HepG2 (cell line): ENCODE results near the gene NRL. TPM values are rescaled to one million over a fixed set of nuclear protein-coding genes. Genes with fewer than 3 reads are reported as not detected.

Experiments
- BCLAF1 ChIP-seq: fragments of 450-650 bp; IDR thresholded peaks from 2 replicates; pipeline ENCODE4 v1.6.1; 2017; ENCODE audit warnings: mild to moderate bottlenecking
- CBX5 ChIP-seq: sonication (generic); formaldehyde crosslinking; IDR thresholded peaks from 2 replicates; pipeline ENCODE4 v1.4.0; 2020; ENCODE audit warnings: missing genetic modification reagents, borderline replicate concordance
- CC2D1A ChIP-seq: sonication (generic); formaldehyde crosslinking; IDR thresholded peaks from 2 replicates; pipeline ENCODE4 v1.8.1; 2023; ENCODE audit warnings: mild to moderate bottlenecking, missing genetic modification reagents
- DRAP1 ChIP-seq: IDR thresholded peaks from 2 replicates; pipeline ENCODE4 v1.6.1; 2016; ENCODE audit warnings: missing genetic modification reagents, missing compliant biosample characterization
- ETV5 ChIP-seq: IDR thresholded peaks from 2 replicates; pipeline ENCODE4 v1.6.1; 2018; ENCODE audit warnings: missing biosample characterization, missing genetic modification reagents, inconsistent platforms, borderline replicate concordance
- FOXA1 ChIP-seq, 2 experiments: fragments of 450-650 bp in 1 of 2; sonication (generic) in 1 of 2; formaldehyde crosslinking in 1 of 2; IDR thresholded peaks; 2 replicates each; pipeline versions ENCODE4 v1.4.0 to v1.6.1; 2016 to 2020; ENCODE audit warnings: missing genetic modification reagents in 1 of 2
- HCFC1 ChIP-seq: fragments of 150-350 bp; IDR thresholded peaks from 2 replicates; pipeline ENCODE4 v1.6.1; 2014; ENCODE audit warnings: low read depth, low read length
- HNRNPH1 ChIP-seq: fragments of 200-400 bp; formaldehyde crosslinking; optimal IDR thresholded peaks from 2 replicates; pipeline ENCODE3; 2017; ENCODE audit warnings: mild to moderate bottlenecking, low read depth, low read length
- KDM2A ChIP-seq: sonication (generic); formaldehyde crosslinking; IDR thresholded peaks from 2 replicates; pipeline ENCODE4 v1.4.0; 2020; ENCODE audit warnings: low read depth, missing genetic modification reagents, borderline replicate concordance
- LRRFIP1 ChIP-seq: sonication (generic); formaldehyde crosslinking; conservative IDR thresholded peaks from 2 replicates; pipeline ENCODE4 v1.4.0; 2020; ENCODE audit warnings: missing genetic modification reagents
- NBN ChIP-seq: fragments of 450-650 bp; conservative IDR thresholded peaks from 2 replicates; pipeline ENCODE4 v1.6.1; 2017
- NR2F6 ChIP-seq, 2 experiments: IDR thresholded peaks; 2 replicates each; pipeline ENCODE4 v1.6.1; 2016; ENCODE audit warnings: antibody characterized with exemption in 1 of 2, mild to moderate bottlenecking in 1 of 2
- U2AF2 ChIP-seq: fragments of 200-400 bp; formaldehyde crosslinking; IDR thresholded peaks from 2 replicates; pipeline ENCODE4 v1.6.1; 2017; ENCODE audit warnings: low read depth, mild to moderate bottlenecking, low read length
- YEATS2 ChIP-seq: sonication (generic); formaldehyde crosslinking; IDR thresholded peaks from 2 replicates; pipeline ENCODE4 v1.4.0; 2020; ENCODE audit warnings: missing genetic modification reagents, borderline replicate concordance
- ZBTB21 ChIP-seq: sonication (generic); formaldehyde crosslinking; IDR thresholded peaks from 2 replicates; pipeline ENCODE4 v1.4.0; 2020; ENCODE audit warnings: missing genetic modification reagents
- ZBTB3 ChIP-seq: sonication (generic); formaldehyde crosslinking; IDR thresholded peaks from 2 replicates; pipeline ENCODE4 v1.4.0; 2020; ENCODE audit warnings: low read depth, mild to moderate bottlenecking, moderate library complexity, missing genetic modification reagents, borderline replicate concordance
- ZKSCAN5 ChIP-seq: sonication (generic); formaldehyde crosslinking; IDR thresholded peaks from 2 replicates; pipeline ENCODE4 v1.5.1; 2020; ENCODE audit warnings: mild to moderate bottlenecking, missing genetic modification reagents
- ZKSCAN8 ChIP-seq: IDR thresholded peaks from 2 replicates; pipeline ENCODE4 v1.6.1; 2016; ENCODE audit warnings: borderline replicate concordance, missing genetic modification reagents, missing compliant biosample characterization
- ZNF550 ChIP-seq: sonication (generic); formaldehyde crosslinking; IDR thresholded peaks from 2 replicates; pipeline ENCODE4 v1.4.0; 2020; ENCODE audit warnings: mild to moderate bottlenecking, missing genetic modification reagents, borderline replicate concordance
- ZNF710 ChIP-seq: sonication (generic); formaldehyde crosslinking; IDR thresholded peaks from 2 replicates; pipeline ENCODE4 v1.5.0; 2020; ENCODE audit warnings: mild to moderate bottlenecking, missing genetic modification reagents, borderline replicate concordance
- ZNF879 ChIP-seq: sonication (generic); formaldehyde crosslinking; IDR thresholded peaks from 2 replicates; pipeline ENCODE4 v1.8.1; 2023; ENCODE audit warnings: missing genetic modification reagents
- polyA plus RNA-seq, 8 experiments: library from polyadenylated mRNA; depleted of rRNA in 3 of 8; stranded (reverse) in 7 of 8; unstranded in 1 of 8; fragments of >200 nt; fragmentation: Illumina TruSeq in 4 of 8; extraction: Trizol in 4 of 8; gene quantifications; 2 replicates each; pipeline versions ENCODE4 v1.2.1 to v1.2.3, GENCODE V29; 2011 to 2016; ENCODE audit warnings: low read depth in 4 of 8, missing spikeins in 1 of 8, mixed read lengths in 1 of 8; ENCODE audit not compliant: insufficient read depth in 1 of 8
- total RNA-seq, 5 experiments: library from RNA; depleted of rRNA; stranded (reverse); fragments of >200 nt; fragmentation: Illumina TruSeq; extraction: Trizol; gene quantifications; 2 replicates each; pipeline ENCODE4 v1.2.3, GENCODE V29; 2016; ENCODE audit warnings: low read depth in 1 of 5

Gene NRL
- total and polyA plus RNA-seq, 2 of the 13 experiments (the other 11 are each of a cell fraction or from before 2014, with no cell fraction given): 2.5 to 4.7 TPM

GRCh38 chr14:24136684-24137528 is 22.2 kb upstream of the NRL start (continued):
- TF ChIP-seq NBN (0 out of 2 replicates have a peak, but pooled peaks have one; percentile 55), YEATS2 (CRISPR knock-in tag) (0 out of 2 replicates have a peak, but pooled peaks have one; percentile 19), LRRFIP1 (CRISPR knock-in tag) (no peak), CC2D1A (CRISPR knock-in tag) (no peak), BCLAF1 (no peak), U2AF2 (no peak), CBX5 (CRISPR knock-in tag) (peak; percentile 17; the same call in 1 of the 2 replicates), ETV5 (CRISPR knock-in tag) (peak; percentile 7; the same call in 1 of the 2 replicates), ZNF710 (CRISPR knock-in tag) (no peak), HNRNPH1 (peak; percentile 6), NR2F6 (IDR thresholded peaks at IDR 0.05) (no peak), NR2F6 (CRISPR knock-in tag; IDR thresholded peaks at IDR 0.05) (no peak), ZKSCAN5 (CRISPR knock-in tag) (peak; percentile 87), ZKSCAN8 (CRISPR knock-in tag) (no peak), FOXA1 (IDR thresholded peaks at IDR 0.05) (0 out of 2 replicates have a peak, but pooled peaks have one; percentile 32), FOXA1 (CRISPR knock-in tag; IDR thresholded peaks at IDR 0.05) (no peak), KDM2A (CRISPR knock-in tag) (0 out of 2 replicates have a peak, but pooled peaks have one; percentile 56), ZNF879 (peak; percentile 77; the same call in 1 of the 2 replicates), HCFC1 (no peak), ZNF550 (CRISPR knock-in tag) (0 out of 2 replicates have a peak, but pooled peaks have one; percentile 39), ZBTB3 (CRISPR knock-in tag) (0 out of 2 replicates have a peak, but pooled peaks have one; percentile 26), ZBTB21 (CRISPR knock-in tag) (0 out of 2 replicates have a peak, but pooled peaks have one; percentile 14), DRAP1 (no peak)
